ENCODE measurements around the gene ADARB2. TPM values are rescaled to one million over a fixed set of nuclear protein-coding genes. Genes with fewer than 3 reads are reported as not detected.

Gene ADARB2
- total and polyA plus RNA-seq, 2 experiments from 2014 or later, result 2.0 to 5.0 TPM

GRCh38 chr10:1346201-1346600 lies 391.1 kb downstream of the ADARB2 start (continued):
- TF ChIP-seq ZNF462 (CRISPR knock-in tag; IDR thresholded peaks at IDR 0.05), result no peak
- no peak for TF ChIP-seq ZNF114 (CRISPR knock-in tag; IDR thresholded peaks at IDR 0.05)

- Histone ChIP-seq H3K27ac (ENCODE audit: low read depth) (no peak overlapping the region), H2AFZ (no peak overlapping the region), H3K79me2 (replicated peaks; ENCODE audit: insufficient read depth) (no peaks in the 10 kb centered on the region), H3F3A (replicated peaks; ENCODE audit: low read depth) (no peaks in the 10 kb centered on the region), H3K9me2 (ENCODE audit: insufficient read depth) (0 out of 2 replicates have a peak, but pooled peaks cover 2% of the 10 kb centered on the region), H3K4me3 (no peak overlapping the region), H3K36me3 (ENCODE audit: insufficient read depth) (no peaks in the 10 kb centered on the region), H3K4me1 (ENCODE audit: insufficient read depth) (no peaks in the 10 kb centered on the region), H3K27me3 (ENCODE audit: insufficient read depth) (no peaks in the 10 kb centered on the region), H3K4me2 (no peak overlapping the region), H4K20me1 (replicated peaks; ENCODE audit: insufficient read depth) (no peaks in the 10 kb centered on the region)
- no peak for DNase-seq (ENCODE audit: low spot score)
- Mint-ChIP-seq H3K27ac (no peak overlapping the region), H3K9me3 (peaks cover 2% of the 10 kb centered on the region; the same call in 1 of the 3 replicates), H3K4me1 (peaks cover 23% of the 10 kb centered on the region), H3K27me3 (ENCODE audit: insufficient read depth, low read depth, poor library complexity) (peaks cover 11% of the 10 kb centered on the region), H3K4me3 (no peak overlapping the region), H3K36me3 (ENCODE audit: low read depth) (no peaks in the 10 kb centered on the region; the same call in 2 of the 3 replicates)
- TF ChIP-seq STAT1 (IDR thresholded peaks at IDR 0.05; ENCODE audit: unreplicated experiment), result no peak
- TF ChIP-seq EZH2phosphoT487 (IDR thresholded peaks at IDR 0.05; ENCODE audit: unreplicated experiment), result no peak
- TF ChIP-seq REST (IDR thresholded peaks at IDR 0.05; ENCODE audit: unreplicated experiment), result no peak
- TF ChIP-seq EZH2 (IDR thresholded peaks at IDR 0.05; ENCODE audit: low read depth, unreplicated experiment), result no peak
- no peak for TF ChIP-seq JUNB (IDR thresholded peaks at IDR 0.05; ENCODE audit: unreplicated experiment)
- no peak for ATAC-seq
Observed at GRCh38 chr10:1345368-1345767, 392.0 kb downstream of the ADARB2 start.
